Duodenal mucosa (tissue), 2 donors: Measurements from ENCODE around the gene OR8K1.

ENCODE experiments used
- H3K27ac ChIP-seq: one replicate; pipeline ENCODE4 v1.7.0; 2013; ENCODE audit warnings: low read depth, low read length
- H3K27me3 ChIP-seq, 2 donors: one replicate each; pipeline ENCODE4 v1.7.0; 2013; ENCODE audit warnings: low read length in 2 of 2, control low read depth in 1 of 2; ENCODE audit not compliant: insufficient read depth in 2 of 2, control insufficient read depth in 1 of 2
- H3K36me3 ChIP-seq, 2 donors: one replicate each; pipeline ENCODE4 v1.7.0; 2013; ENCODE audit warnings: low read length in 2 of 2, control low read depth in 1 of 2; ENCODE audit not compliant: insufficient read depth in 2 of 2, control insufficient read depth in 1 of 2
- H3K4me1 ChIP-seq, 2 donors: one replicate each; pipeline ENCODE4 v1.7.0; 2013; ENCODE audit warnings: low read length in 2 of 2, control low read depth in 1 of 2; ENCODE audit not compliant: insufficient read depth in 2 of 2, control insufficient read depth in 1 of 2
- H3K4me3 ChIP-seq, 2 donors: one replicate each; pipeline ENCODE4 v1.7.0; 2013; ENCODE audit warnings: low read length in 2 of 2, low read depth in 1 of 2
- H3K9ac ChIP-seq, 2 donors: one replicate each; pipeline ENCODE4 v1.7.0; 2013; ENCODE audit warnings: low read length in 2 of 2, low read depth in 1 of 2
- H3K9me3 ChIP-seq, 2 donors: one replicate each; pipeline ENCODE4 v1.7.0; 2013; ENCODE audit warnings: low read length in 2 of 2, control low read depth in 1 of 2; ENCODE audit not compliant: control insufficient read depth in 1 of 2

Gene OR8K1

DNA sequence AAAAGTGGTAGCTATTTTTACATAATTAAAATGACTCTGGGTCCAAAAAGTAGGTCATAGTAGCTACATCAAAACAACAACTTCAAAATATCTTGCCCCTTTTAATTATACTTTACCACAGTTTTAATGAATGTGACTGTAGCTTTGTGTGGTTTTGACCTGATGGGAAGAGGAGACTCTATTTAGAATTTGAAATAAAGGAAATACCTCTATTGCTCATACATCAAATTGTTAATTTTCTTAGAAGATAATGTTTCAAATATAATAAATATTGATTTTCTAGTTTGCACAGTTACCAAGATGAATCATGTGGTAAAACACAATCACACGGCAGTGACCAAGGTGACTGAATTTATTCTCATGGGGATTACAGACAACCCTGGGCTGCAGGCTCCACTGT, at the start of gene OR8K1:
Gene OR8K1 (plus strand): TSS at position 301 of the 400 bp plus-strand sequence. CDS start 0 bp downstream, at position 301.
- Histone ChIP-seq H3K27ac (no peak within 1 kb of the TSS), H3K9me3 (peaks cover 5 to 7% of the 10 kb centered on the region in 2 donors), H3K36me3 (no peaks in the 10 kb centered on the region), H3K4me3 (no peak within 1 kb of the TSS), H3K4me1 (no peaks in the 10 kb centered on the region), H3K9ac (no peak within 1 kb of the TSS), H3K27me3 (no peaks in the 10 kb centered on the region)

DNA sequence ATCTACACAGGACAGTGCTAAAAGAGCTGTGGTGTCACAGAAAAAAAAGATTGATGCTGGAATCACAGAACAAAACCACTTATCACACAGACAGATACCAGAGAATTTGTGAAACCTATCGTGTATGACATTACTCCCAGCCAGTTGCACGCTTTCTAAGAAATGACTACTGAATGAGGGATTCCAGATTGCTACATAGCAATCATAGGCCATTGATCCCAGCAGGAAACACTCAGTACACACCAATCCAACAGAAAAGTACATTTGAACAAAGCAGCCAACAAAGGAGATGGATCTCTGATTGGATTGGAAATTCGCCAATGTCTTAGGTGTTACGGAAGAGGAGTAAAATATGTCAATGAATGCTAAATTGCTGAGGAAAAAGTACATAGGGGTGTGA, 48.9 kb upstream of the OR8K1 start:
- Histone ChIP-seq H3K36me3 (no peaks in the 10 kb centered on the region), H3K9ac (no peak overlapping the region), H3K4me1 (no peaks in the 10 kb centered on the region), H3K4me3 (no peak overlapping the region), H3K27me3 (no peaks in the 10 kb centered on the region), H3K9me3 (peaks cover 0 to 3% of the 10 kb centered on the region in 2 donors), H3K27ac (no peak overlapping the region)

DNA sequence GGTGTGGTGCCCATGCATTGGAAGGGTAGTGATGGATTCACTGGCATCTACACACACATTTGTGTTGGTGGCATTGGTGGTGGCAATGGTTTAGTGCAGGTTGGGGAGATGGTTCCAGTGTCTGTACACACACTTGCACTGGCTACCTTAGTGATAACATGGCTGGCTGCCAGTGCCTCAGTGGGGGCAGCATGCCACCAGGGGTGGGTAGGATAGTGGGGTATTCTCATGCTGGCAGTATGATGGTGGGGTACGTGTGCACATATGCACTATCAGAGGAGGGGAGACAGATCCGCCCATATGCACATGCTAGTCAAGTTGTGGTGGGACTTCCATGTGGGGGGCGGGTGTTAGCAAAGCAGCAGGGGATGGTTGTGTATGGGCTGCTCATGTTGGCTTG, 38.0 kb upstream of the OR8K1 start:
- Histone ChIP-seq H3K4me1 (no peaks in the 10 kb centered on the region), H3K27ac (no peak overlapping the region), H3K36me3 (no peaks in the 10 kb centered on the region), H3K9me3 (peaks cover 17 to 28% of the 10 kb centered on the region in 2 donors), H3K4me3 (no peak overlapping the region), H3K27me3 (no peaks in the 10 kb centered on the region), H3K9ac (no peak overlapping the region)

DNA sequence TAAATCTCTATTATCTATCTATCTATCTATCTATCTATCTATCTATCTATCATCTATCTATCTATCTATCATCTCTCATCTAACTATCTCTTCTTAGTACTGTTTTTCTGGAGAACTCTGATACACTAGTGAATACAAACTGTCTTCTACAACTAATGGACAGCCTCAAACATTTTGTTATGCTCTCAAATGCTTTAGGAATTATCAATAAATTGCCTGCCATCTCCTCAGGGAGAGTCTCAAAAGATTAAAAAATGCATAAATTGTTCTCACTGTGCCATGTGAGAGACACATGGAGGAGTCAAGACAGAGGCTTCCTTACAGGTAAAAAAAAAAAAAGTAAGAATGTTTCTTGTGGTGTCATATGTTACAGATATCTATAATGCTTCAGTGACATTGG, 31.0 kb upstream of the OR8K1 start, which contains the start of gene OR8K3:
Gene OR8K3 (plus strand): TSS at position 301 of the 400 bp plus-strand sequence. CDS start 3,163 bp downstream, outside the sequence.
- H3K27ac ChIP-seq, result no peak within 1 kb of the TSS
- peaks cover 8 to 12% of the 10 kb centered on the region in 2 donors for H3K9me3 ChIP-seq
- no peaks in the 10 kb centered on the region for H3K36me3 ChIP-seq
- H3K9ac ChIP-seq, result no peak within 1 kb of the TSS
- H3K27me3 ChIP-seq, result no peaks in the 10 kb centered on the region
- no peaks in the 10 kb centered on the region for H3K4me1 ChIP-seq
- H3K4me3 ChIP-seq, result no peak within 1 kb of the TSS

DNA sequence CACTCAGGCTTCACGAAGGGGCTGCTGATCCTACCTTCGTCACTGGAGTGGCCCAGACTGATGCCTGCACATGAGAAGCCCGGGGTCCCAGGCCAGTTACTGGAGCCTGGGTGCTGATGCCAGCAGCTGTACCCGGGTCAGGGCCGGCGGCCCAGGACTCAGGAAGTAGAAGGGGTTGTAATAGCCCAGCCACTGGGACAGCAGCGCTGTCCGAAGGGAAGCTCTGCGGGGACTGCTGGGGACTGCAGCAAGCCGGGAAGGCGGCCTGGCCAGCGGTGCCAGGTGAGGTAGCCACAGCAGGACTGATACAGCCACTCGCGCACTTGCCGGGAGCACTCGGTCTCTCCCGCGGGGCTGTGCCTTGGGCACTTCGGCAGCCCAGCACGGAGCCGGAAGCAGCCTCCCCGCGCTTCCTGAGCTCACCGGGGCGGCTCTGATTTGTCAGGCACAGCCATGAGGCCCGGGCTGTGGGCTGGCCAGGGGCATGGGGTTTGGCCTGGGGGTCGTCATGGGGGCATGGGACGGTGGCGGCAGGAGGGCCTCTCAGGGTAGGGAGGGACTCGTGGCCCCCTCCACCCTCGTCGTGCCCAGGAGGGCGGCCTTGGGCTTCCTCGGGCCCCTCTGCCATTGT, 13.9 kb upstream of the OR8K1 start:
- no peaks in the 10 kb centered on the region for H3K36me3 ChIP-seq
- H3K27ac ChIP-seq, result no peak overlapping the region
- peaks cover 5 to 11% of the 10 kb centered on the region in 2 donors for H3K9me3 ChIP-seq
- H3K4me1 ChIP-seq, result no peaks in the 10 kb centered on the region
- no peaks in the 10 kb centered on the region for H3K27me3 ChIP-seq
- H3K4me3 ChIP-seq, result no peak overlapping the region
- H3K9ac ChIP-seq, result no peak overlapping the region

DNA sequence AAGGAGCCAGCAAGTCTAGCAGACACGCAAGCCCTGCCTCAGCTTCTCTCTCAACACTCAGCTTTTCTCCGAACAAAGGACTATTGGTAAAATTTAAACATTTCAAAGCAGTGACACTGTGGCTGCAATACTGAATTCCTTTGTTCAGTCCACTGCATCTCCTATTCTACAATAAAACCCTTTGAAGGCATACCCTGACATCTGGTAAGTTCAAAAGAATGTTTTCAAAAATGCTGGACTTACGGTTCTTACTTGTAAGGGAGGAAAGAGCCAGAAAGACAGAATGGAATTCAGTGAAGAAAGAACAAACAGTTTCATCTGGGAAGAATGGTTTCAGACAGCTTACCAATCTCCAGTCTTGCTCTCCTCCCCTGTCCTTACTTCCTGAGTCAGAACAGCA, 12.7 kb upstream of the OR8K1 start:
- no peaks in the 10 kb centered on the region for H3K4me1 ChIP-seq
- no peak overlapping the region for H3K9ac ChIP-seq
- H3K9me3 ChIP-seq, result peaks cover 8 to 11% of the 10 kb centered on the region in 2 donors
- H3K4me3 ChIP-seq, result no peak overlapping the region
- H3K27me3 ChIP-seq, result no peaks in the 10 kb centered on the region
- H3K27ac ChIP-seq, result no peak overlapping the region
- H3K36me3 ChIP-seq, result no peaks in the 10 kb centered on the region

DNA sequence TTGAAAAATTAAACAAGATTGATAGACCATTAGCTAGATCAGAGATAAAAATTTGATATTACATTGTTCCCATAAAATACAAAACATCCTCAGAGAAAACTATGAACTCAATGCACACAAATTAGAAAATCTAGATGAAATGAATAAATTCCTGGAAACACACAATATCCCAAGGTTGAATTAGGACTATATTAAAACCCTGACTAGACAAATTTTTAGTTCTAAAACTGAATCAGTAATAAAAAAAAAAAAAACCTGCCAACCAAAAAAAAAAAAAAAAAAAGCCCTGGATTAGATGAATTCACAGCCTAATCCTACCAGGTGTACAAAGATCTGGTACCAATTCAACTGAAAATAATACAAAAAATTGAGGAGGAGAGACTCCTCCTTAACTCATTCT, 5.5 kb upstream of the OR8K1 start:
- no peak overlapping the region for H3K4me3 ChIP-seq
- no peaks in the 10 kb centered on the region for H3K4me1 ChIP-seq
- peaks cover 10 to 13% of the 10 kb centered on the region in 2 donors for H3K9me3 ChIP-seq
- H3K9ac ChIP-seq, result no peak overlapping the region
- H3K27ac ChIP-seq, result no peak overlapping the region
- H3K27me3 ChIP-seq, result no peaks in the 10 kb centered on the region
- no peaks in the 10 kb centered on the region for H3K36me3 ChIP-seq

DNA sequence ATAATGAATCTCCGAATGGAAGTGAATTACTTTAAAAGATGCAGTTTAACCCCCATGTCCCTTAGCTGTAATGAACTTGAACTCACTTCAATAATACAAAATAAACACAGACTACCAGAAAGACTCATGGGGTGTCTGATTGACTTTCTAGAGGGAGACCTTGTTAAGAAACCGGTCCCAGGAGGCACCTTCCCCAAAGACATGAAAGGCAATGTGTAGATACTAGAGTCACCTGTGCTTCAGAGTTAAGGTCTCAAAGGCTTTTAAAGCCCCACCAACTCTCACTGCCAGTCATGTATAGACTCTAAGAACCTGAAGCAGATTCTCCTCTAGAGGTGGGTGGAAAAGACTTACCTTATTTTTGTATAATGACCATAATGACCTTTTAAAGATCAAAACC, 8.2 kb downstream of the OR8K1 start, which contains the start of gene OR8J1:
Gene OR8J1 (plus strand): TSS at position 301 of the 400 bp plus-strand sequence. CDS start 5,956 bp downstream, outside the sequence.
- Histone ChIP-seq H3K27me3 (no peaks in the 10 kb centered on the region), H3K9ac (no peak within 1 kb of the TSS), H3K4me1 (no peaks in the 10 kb centered on the region), H3K9me3 (no peaks in the 10 kb centered on the region), H3K36me3 (no peaks in the 10 kb centered on the region), H3K4me3 (no peak within 1 kb of the TSS), H3K27ac (no peak within 1 kb of the TSS)

DNA sequence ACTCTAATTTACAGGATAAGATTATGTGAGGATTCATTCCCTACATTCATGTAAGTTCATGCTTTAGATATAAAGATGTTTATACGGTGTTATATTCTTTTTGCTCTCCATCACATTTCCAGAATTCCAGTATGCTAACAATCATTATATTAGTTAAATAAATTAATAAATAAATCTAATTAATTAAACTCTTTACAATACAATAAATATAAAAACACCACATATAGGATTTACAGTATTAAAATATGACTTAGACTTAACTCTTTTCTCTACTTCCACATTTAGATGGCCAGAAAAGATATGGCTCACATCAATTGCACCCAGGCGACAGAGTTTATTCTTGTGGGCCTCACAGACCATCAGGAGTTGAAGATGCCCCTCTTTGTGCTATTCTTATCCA, 29.5 kb downstream of the OR8K1 start, which contains the start of gene OR8U1:
Gene OR8U1 (plus strand): TSS at position 301 of the 400 bp plus-strand sequence. CDS start 0 bp downstream, at position 301.
- no peak within 1 kb of the TSS for H3K4me3 ChIP-seq

DNA sequence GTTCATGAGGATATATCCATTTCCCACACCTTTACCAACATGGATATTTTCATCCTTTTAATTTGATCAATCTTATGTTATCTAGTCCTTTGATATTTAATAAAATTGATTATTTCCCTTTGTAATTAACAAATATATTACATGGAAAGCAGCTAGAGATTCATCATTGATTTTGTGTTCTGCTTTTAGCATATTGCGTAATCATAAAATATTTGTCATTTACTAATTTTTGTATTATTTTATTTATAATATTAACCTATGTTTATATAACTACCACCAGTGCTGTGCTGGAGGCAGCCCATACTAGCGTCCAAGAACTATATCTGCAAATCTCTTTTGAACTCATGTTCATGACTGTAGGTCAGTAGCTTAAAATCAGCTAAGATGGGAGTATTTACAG, 34.3 kb downstream of the OR8K1 start:
- H3K4me3 ChIP-seq, result no peak overlapping the region
- no peaks in the 10 kb centered on the region for H3K4me1 ChIP-seq
- no peak overlapping the region for H3K27ac ChIP-seq
- H3K9ac ChIP-seq, result no peak overlapping the region
- no peaks in the 10 kb centered on the region for H3K27me3 ChIP-seq
- H3K9me3 ChIP-seq, result peaks cover 8 to 15% of the 10 kb centered on the region in 2 donors
- no peaks in the 10 kb centered on the region for H3K36me3 ChIP-seq

More for the DNA sequence above, 29.5 kb downstream of the OR8K1 start, which contains the start of gene OR8U1:
- Histone ChIP-seq H3K36me3 (no peaks in the 10 kb centered on the region), H3K9ac (no peak within 1 kb of the TSS), H3K27ac (no peak within 1 kb of the TSS), H3K9me3 (peaks cover 7 to 16% of the 10 kb centered on the region in 2 donors), H3K4me1 (no peaks in the 10 kb centered on the region), H3K27me3 (no peaks in the 10 kb centered on the region)
